Measurements from ENCODE around the gene ABCA7.
"Not testable (repeated sequence)": the region's sequence is repeated elsewhere in the genome, so short reads cannot be mapped to it uniquely, and the experiment has no call there.

The ABCA7 gene

DNA sequence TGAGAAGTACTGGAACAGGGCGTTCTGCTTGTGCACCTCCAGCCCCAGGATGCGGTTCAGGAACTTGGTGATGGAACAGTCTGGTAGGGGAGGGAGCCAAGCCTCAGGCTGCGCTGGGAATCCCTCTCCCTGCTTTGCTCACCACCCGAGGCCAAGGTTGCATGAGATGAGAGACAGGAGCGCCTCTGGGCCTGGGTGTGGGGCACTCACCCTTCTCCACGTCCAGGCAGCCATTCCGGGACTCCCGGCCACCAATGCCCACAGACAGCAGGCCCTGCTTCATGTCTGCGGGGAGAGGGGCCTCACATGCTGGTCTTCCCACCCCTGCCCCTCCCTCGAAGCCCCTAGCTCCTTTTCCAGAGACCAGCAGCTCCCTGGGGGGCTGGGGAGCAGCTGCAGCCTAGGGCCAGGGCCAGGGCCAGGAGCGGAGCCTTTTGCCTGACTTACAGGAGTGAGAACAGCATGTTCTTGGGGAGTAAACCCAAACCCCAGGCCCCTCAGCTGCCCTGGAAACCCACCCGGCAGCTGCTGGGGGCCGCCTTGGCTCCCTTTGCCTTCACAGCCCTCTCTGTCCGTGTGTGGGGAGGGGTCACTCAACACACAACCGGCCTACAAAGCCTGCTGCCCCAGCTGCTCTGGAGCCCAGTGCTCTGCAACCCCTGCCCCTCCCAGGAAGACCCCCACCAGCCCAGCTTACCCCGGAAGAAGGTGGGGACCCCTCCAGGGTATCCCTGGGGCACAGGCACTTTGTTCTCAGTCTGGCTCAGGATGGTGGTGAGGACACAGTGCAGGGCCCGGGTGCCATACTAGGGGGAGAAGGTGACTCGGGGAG is 71.1 kb downstream of the ABCA7 start:
- DNase-seq, result no peak
- intact Hi-C loops (cut with DNase I), result loop anchor here (5.0 kb wide), 2 partner anchors 81 to 126 kb away; partner anchors contain the start of gene CBARP

DNA sequence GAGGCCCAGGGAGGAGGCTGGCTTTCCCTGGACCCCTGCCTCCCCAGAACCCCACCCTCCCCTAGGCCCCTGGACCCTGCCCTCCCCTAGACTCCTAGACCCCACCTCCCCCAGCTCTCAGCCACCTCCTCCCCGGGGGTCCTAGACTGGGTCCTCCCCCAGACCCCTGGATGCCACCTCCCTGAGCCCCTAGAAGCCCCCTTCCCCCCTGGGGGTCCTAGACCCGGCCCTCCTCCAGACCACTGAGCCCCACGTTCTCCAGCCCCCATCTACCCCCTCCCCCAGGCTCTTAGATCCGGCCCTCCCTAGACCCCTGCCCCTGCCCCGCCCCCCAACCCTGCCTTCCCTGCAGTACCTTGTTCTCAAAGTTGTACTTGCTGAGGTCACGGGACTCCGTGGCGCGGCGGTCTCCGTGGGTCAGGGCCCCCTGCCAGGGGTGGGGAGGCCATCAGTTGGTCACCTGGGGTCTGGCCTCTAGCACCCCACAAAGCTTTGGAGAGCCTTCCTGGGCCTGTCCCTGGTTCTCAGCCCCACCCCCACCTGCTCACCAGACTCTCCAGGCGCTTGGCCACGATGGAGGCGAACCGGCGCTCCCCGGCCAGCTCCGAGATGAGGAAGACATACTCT is 71.8 kb downstream of the ABCA7 start:
- no peak for DNase-seq
- intact Hi-C loops (cut with DNase I), result loop anchor here (5.0 kb wide), 2 partner anchors 81 to 126 kb away; partner anchors contain the start of gene CBARP

DNA sequence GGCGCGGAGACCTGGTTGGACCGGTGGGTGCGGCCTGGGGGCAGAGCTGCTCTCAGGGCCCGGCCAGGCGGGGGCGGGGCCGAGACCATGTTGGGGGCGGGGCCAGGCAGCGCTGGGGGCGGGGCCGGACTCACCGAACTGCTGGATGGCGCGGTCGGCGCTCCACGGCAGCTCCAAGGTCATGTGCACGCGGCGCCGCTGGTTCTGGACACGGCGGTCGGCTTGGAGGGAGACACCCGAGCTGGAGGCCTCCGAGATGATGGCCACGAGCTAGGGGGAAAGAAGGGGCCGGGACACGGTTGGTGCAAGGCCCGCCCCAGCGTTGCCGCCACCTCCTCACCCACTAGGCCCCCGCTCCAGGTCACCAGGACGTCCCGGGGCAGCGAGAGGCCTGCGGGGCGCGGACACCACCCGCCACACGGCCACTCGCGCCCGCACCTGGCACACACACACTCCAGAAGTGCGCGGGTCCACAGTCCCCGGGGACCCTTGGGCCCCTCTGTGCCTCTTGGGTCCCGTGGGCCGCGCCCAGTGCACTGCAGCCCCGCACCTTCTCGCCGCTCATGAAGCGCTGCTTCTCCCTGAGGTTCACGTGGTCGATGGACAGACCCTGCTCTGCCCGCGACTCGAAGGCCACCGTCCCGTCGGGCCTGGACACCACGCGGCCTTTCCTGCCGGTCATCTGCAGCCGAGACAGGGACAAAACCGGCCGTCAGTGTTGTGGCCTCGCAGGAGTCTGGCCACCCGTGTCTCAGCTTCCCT is 72.5 kb downstream of the ABCA7 start:
- DNase-seq, result no peak
- intact Hi-C loops (cut with DNase I), result loop anchor here (5.0 kb wide), 2 partner anchors 80 to 125 kb away; partner anchors contain the start of gene CBARP

DNA sequence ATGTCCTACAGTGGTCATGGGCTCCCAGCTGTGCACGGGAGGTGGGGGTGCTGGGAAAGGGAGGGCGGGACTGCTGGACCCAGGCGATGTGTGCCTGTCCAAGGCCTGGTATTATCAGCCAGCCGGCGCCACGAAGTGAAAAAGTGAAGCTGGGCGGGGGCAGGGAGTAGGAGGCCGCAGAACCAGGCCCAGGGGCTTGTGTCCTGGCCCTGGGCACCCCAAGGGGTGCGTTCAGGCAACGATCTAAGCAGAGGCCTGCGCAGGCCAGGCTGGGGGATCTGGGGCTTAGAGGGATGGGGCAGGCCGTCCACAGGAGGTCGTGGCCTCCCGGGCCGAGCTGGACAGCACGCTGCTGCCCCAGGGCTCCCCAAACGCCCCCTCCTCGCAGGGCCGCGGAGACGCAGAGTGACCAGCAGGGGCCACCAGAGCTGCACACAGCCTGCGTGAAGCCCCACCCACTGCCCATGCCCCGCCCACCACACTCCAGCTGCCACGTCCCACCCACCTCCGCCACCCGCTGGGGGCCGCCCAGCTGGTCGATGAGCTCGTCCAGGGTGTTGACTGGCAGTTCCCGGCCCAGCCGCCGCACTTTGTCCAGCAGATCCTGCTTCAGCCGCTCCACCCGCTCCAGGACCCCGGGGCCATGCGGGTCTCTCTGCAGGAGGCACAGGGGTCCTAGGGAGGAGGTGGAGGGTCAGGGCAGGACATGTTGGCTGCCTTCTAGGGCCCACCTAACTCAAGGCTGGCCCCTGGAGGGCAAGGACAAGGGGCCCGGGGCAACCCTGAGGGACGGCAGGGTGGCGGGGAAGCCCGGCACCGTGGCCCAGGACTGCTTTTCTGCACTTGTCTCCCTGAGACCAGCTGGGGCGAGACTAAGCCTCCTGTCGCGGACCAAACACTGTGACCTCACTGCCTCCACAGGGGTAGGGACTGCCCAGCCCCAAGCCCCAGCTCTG is 73.4 kb downstream of the ABCA7 start:
- peak; percentile 89 to 99 (median 96) for DNase-seq
- intact Hi-C loops (cut with DNase I), result loop anchor here (5.0 kb wide), 2 partner anchors 79 to 124 kb away; partner anchors contain the start of gene CBARP

DNA sequence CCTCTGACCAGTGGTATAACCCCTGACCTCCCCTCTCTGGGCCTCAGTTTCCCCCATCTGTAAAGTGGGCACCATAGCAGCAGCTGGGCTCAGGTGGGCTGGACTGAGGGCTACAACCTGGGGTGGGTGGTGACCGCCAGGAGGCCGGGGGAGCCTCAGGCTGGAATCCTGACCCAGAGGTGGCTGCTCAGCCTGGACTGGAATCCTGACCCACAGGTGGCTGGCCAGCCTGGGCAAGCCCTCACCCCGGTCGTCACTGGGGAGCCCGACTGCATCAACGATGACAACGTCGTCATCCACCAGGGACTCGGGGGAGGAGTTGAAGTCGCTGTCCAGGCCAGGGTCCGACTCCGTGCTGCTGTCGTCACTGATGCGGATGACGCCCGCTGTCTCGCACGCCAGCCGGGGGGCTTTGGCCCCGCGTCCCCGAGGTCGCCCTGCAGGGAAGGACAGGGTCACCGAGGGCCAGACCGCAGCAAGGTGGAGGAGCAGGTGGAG is 74.1 kb downstream of the ABCA7 start:
- intact Hi-C loops (cut with DNase I), result loop anchor here (5.0 kb wide), 2 partner anchors 78 to 123 kb away; partner anchors contain the start of gene CBARP
- no peak for DNase-seq

DNA sequence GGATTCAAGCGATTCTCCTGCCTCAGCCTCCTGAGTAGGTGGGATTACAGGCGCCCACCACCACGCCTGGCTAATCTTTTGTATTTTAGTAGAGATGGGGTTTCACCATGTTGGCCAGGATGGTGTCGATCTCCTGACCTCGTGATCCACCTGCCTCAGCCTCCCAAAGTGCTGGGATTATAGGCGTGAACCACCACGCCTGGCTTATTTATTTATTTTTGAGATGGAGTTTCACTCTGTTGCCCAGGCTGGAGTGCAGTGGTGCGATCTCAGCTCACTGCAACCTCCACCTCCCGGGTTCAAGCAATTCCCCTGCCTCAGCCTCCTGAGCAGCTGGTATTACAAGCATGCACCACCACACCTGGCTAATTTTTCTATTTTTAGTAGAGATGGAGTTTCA is 74.8 kb downstream of the ABCA7 start:
- DNase-seq, result not testable (repeated sequence)
- intact Hi-C loops (cut with DNase I), result loop anchor here (5.0 kb wide), 2 partner anchors 78 to 123 kb away; partner anchors contain the start of gene CBARP

All from posterior cingulate gyrus (tissue), 11 donors.